Esophagus (tissue), 2 donors: ENCODE results near the gene DUS1L. TPM values are rescaled to one million over a fixed set of nuclear protein-coding genes. Genes with fewer than 3 reads are reported as not detected.

Experiments used
- H3K27ac ChIP-seq, 2 donors: one replicate each; pipeline ENCODE4 v1.5.1; 2013; ENCODE audit warnings: low read depth in 2 of 2, mild to moderate bottlenecking in 2 of 2, inconsistent platforms in 1 of 2, low read length in 1 of 2, moderate library complexity in 1 of 2
- H3K27me3 ChIP-seq, 2 donors: one replicate each; pipeline ENCODE4 v1.6.1; 2013; ENCODE audit warnings: low read length in 2 of 2, control low read depth in 1 of 2, mild to moderate bottlenecking in 1 of 2; ENCODE audit not compliant: insufficient read depth in 2 of 2, control insufficient read depth in 1 of 2
- H3K36me3 ChIP-seq, 2 donors: one replicate each; pipeline ENCODE4 v1.6.1; 2013; ENCODE audit warnings: low read length in 1 of 2; ENCODE audit not compliant: control insufficient read depth in 2 of 2, insufficient read depth in 2 of 2
- H3K4me1 ChIP-seq, 2 donors: one replicate each; pipeline ENCODE4 v1.6.1; 2013; ENCODE audit warnings: low read length in 1 of 2; ENCODE audit not compliant: control insufficient read depth in 2 of 2, insufficient read depth in 2 of 2
- H3K4me3 ChIP-seq, 2 donors: one replicate each; pipeline ENCODE4 v1.5.1; 2013; ENCODE audit warnings: low read length in 2 of 2, mild to moderate bottlenecking in 2 of 2, low read depth in 1 of 2, moderate library complexity in 1 of 2
- H3K9me3 ChIP-seq, 2 donors: one replicate each; pipeline ENCODE4 v1.6.1; 2013; ENCODE audit warnings: mild to moderate bottlenecking in 2 of 2, low read depth in 1 of 2, low read length in 1 of 2, moderate library complexity in 1 of 2; ENCODE audit not compliant: control insufficient read depth in 2 of 2, insufficient read depth in 1 of 2
- WGBS, 2 donors: extraction: QIAGEN DNeasy Blood & Tissue Kit; methylation state at CpG; one replicate each; pipeline ENCODE4 v1.1.7; 2013; 5-methylcytosine and 5-hydroxymethylcytosine counted together
- polyA plus RNA-seq, 2 donors: library from polyadenylated mRNA; stranded (reverse); fragments of 200-250 nt; gene quantifications; one replicate each; pipeline ENCODE4 v1.2.3, GENCODE V29; 2013
- donor health status: healthy with polysubstance abuse.
- donor health status: Bipolar disorder and iron deficiency.

DUS1L gene
- 100 to 1,000 TPM; 118 to 182 TPM for polyA plus RNA-seq

DNA sequence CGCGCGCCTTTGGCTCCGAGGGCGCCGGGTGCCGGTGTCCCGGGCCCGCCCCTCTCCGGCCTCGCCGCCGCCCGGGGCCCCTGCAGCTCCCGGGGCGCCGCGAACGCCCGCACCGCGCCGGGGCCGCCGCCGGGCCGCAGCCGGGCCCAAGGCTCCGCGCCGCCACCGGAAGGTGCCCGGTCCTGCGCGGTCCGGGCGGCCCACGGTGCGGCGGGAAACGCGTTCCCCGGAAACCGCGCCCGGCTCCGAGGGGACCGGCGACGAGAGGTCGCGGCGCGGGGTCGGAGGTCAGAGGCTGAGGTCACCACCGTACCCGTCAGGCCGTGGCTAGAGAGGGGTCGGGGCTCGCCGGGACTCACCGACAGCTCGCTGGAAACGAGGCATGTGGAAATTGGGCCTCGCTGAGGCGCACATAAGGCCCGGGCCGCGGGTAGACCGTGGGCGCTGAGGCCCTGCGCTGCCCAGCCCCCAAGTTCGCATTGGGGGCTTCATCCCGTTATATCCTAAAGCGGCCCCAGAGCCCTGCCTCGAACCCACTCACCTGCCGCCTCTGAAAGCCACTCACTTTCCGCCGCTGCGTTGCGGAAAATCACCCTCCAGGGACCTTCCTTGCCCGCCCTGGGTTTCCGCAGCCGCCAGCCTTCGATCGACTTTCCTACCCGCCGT is at the start of gene DUS1L:
Gene DUS1L (minus strand): TSS at position 167 of the 666 bp plus-strand sequence. CDS start 745 bp downstream, outside the sequence.
- peak within 1 kb of the TSS; percentile 79 to 92 for H3K27ac ChIP-seq
- peaks cover 3 to 28% of the 10 kb centered on the region in 2 donors for H3K36me3 ChIP-seq
- H3K4me1 ChIP-seq = peaks cover 3 to 13% of the 10 kb centered on the region in 2 donors
- H3K27me3 ChIP-seq = no peaks in the 10 kb centered on the region
- H3K4me3 ChIP-seq = peak within 1 kb of the TSS; percentile 76 to 86
- H3K9me3 ChIP-seq = no peaks in the 10 kb centered on the region
- WGBS, 2 donors = 10 to 18% methylated on average over 55 to 88 of the region's 88 CpGs

DNA sequence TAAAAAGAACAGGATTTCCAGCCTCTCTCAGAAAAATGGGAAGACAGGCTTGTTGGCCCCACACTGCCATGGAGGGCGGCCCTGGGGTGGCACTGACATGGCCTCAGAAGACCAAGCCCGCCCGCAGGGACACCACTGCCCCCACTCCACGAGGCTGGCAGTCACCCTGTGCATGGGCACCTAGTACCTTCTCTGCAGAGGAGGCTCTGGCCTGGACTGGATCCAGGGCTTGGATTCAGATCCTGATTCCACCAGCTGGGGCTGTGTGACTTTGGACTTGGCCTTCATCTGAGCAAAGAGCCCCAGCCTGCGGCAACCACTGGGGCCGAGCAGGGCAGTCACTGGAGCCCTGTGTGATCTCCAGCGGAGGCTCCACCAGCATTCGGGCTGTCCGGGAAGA is 49.3 kb upstream of the DUS1L start:
- H3K27ac ChIP-seq = no peak overlapping the region
- H3K4me3 ChIP-seq = no peak overlapping the region
- WGBS, 2 donors = 94 to 96% methylated on average over 9 of the region's 9 CpGs

GRCh38 chr17:82114447-82114846 is 48.8 kb upstream of the DUS1L start:
- H3K27ac ChIP-seq = no peak overlapping the region
- H3K9me3 ChIP-seq = no peaks in the 10 kb centered on the region
- no peaks in the 10 kb centered on the region for H3K4me1 ChIP-seq
- 93 to 94% methylated on average over 10 of the region's 10 CpGs for WGBS, 2 donors
- peaks cover 0 to 4% of the 10 kb centered on the region in 2 donors for H3K36me3 ChIP-seq
- H3K4me3 ChIP-seq = no peak overlapping the region
- H3K27me3 ChIP-seq = no peaks in the 10 kb centered on the region

More for the DNA sequence above, 49.3 kb upstream of the DUS1L start:
- no peaks in the 10 kb centered on the region for H3K27me3 ChIP-seq
- peaks cover 0 to 4% of the 10 kb centered on the region in 2 donors for H3K36me3 ChIP-seq
- no peaks in the 10 kb centered on the region for H3K4me1 ChIP-seq
- no peaks in the 10 kb centered on the region for H3K9me3 ChIP-seq

DNA sequence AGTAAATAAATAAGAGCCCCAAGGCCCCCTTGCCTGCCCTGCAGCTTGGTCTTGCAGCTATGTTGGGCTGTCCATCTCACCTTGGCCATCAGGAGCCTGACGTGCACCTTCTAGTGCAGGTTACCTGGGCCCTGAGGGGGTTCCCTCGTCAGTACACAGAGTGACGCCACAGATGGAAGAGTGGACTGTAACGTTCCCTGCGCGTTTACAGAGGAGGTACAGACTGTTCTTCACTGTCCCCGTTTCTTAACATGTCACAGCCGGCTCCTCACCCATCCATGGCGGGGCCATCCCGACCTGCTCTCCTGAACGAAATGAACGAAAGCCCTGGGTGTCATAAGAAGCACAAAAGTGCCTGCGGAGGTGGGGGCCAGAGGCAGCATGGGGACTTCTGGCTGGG is 48.3 kb upstream of the DUS1L start:
- WGBS, 2 donors = 87 to 90% methylated on average over 13 of the region's 13 CpGs
- peaks cover 0 to 4% of the 10 kb centered on the region in 2 donors for H3K36me3 ChIP-seq
- H3K4me3 ChIP-seq = no peak overlapping the region
- no peaks in the 10 kb centered on the region for H3K27me3 ChIP-seq
- H3K4me1 ChIP-seq = no peaks in the 10 kb centered on the region
- H3K27ac ChIP-seq = no peak overlapping the region
- H3K9me3 ChIP-seq = no peaks in the 10 kb centered on the region

DNA sequence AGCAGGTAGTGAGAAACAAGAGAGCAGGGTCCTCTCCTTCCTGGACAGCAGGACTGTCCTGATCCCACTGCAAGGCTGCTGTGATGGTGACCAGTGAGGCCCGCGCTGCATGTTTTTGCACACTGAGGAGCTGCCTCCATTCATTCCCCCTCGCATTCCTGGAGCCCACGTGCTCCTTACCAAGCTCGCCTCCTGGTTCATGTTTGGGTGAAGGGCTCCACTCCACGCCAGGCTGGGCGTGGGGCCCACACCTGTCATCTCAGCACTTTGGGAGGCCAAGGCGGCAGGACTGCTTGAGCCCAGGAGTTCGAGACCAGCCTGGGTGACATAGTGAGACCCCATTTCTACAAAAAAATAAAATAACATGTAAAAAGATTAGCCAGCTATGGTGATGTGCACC is 47.8 kb upstream of the DUS1L start:
- Histone ChIP-seq H3K27me3 (no peaks in the 10 kb centered on the region), H3K36me3 (peaks cover 0 to 4% of the 10 kb centered on the region in 2 donors), H3K4me3 (no peak overlapping the region), H3K9me3 (no peaks in the 10 kb centered on the region), H3K4me1 (no peaks in the 10 kb centered on the region), H3K27ac (no peak overlapping the region)
- 91 to 93% methylated on average over 9 of the region's 9 CpGs for WGBS, 2 donors

DNA sequence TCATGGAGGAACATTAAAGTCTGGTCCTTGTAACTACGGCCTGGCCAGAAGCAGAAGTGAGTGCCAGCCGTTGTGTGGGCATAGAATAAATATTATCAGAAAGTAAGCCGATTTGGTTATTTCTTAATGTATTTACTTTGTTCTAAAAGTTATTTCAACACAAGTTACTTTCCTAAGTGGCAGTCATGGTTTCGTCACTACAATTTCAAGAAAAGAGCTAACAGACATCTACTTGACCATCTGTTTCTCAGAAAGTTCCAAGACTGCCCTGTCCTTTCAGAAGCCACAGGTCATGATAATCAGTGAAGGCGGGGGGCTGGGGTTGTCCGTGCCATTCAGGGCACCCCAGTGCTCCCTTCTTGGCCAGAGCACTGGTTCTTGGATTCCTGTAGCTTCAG is 47.3 kb upstream of the DUS1L start:
- Histone ChIP-seq H3K27me3 (no peaks in the 10 kb centered on the region), H3K4me3 (no peak overlapping the region), H3K4me1 (no peaks in the 10 kb centered on the region), H3K27ac (no peak overlapping the region), H3K9me3 (no peaks in the 10 kb centered on the region), H3K36me3 (peaks cover 0 to 4% of the 10 kb centered on the region in 2 donors)
- WGBS, 2 donors = 90% methylated on average over 6 of the region's 6 CpGs

- 88 to 90% methylated on average over 18 of the region's 18 CpGs for WGBS, 2 donors
These were observed 46.7 kb upstream of the DUS1L start for GRCh38 chr17:82112181-82112913.

GRCh38 chr17:82110298-82110697 is 44.7 kb upstream of the DUS1L start:
- Histone ChIP-seq H3K4me3 (no peak overlapping the region), H3K27me3 (no peaks in the 10 kb centered on the region), H3K4me1 (peaks cover 0 to 23% of the 10 kb centered on the region in 2 donors), H3K27ac (no peak overlapping the region), H3K9me3 (no peaks in the 10 kb centered on the region), H3K36me3 (peaks cover 0 to 4% of the 10 kb centered on the region in 2 donors)
- 44 to 46% methylated on average over 3 of the region's 3 CpGs for WGBS, 2 donors

More at GRCh38 chr17:82112181-82112913, 46.7 kb upstream of the DUS1L start:
- Histone ChIP-seq H3K4me3 (no peak overlapping the region), H3K36me3 (peaks cover 0 to 4% of the 10 kb centered on the region in 2 donors), H3K27me3 (no peaks in the 10 kb centered on the region), H3K9me3 (no peaks in the 10 kb centered on the region), H3K4me1 (peaks cover 0 to 4% of the 10 kb centered on the region in 2 donors), H3K27ac (no peak overlapping the region)

DNA sequence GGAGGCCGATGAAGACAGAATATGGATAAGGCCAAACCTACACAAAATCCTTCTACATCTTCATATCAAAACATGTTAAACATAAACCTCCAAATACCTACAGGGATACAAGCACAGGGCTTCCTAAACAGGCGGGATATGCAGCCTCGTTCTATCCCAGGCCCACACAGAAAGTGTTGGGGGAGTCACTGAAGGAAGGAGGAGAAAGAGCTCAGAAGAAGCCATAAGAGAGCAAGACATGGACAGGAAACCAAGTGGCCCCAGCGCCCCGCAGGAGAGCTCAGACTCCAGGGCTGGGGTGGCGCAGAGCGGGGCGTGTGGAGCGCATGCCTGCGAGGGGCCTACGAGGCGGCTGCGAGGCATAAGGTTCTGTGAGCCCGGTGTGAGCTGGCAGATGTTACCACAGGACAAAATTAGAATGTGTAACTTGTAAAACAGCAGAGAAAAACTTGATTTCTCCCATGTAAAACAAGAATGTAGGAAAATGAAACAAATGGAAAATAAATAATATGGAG is 43.4 kb upstream of the DUS1L start:
- no peaks in the 10 kb centered on the region for H3K27me3 ChIP-seq
- H3K4me1 ChIP-seq = peaks cover 0 to 32% of the 10 kb centered on the region in 2 donors
- no peak overlapping the region for H3K27ac ChIP-seq
- no peak overlapping the region for H3K4me3 ChIP-seq
- WGBS, 2 donors = 95% methylated on average over 14 of the region's 14 CpGs
- H3K9me3 ChIP-seq = no peaks in the 10 kb centered on the region
- H3K36me3 ChIP-seq = peaks cover 0 to 4% of the 10 kb centered on the region in 2 donors
